HG03432 (cell line): ENCODE measurements around the gene PITPNM1.
"Not testable (repeated sequence)": the region's sequence is repeated elsewhere in the genome, so short reads cannot be mapped to it uniquely, and the experiment has no call there.

Experiments
- ATAC-seq: cut with Tn5 transposase; IDR thresholded peaks from one replicate; pipeline ENCODE4 v1.9.1; 2021; ENCODE audit warnings: mild to moderate bottlenecking, moderate library complexity; ENCODE audit not compliant: unreplicated experiment

Gene PITPNM1

DNA sequence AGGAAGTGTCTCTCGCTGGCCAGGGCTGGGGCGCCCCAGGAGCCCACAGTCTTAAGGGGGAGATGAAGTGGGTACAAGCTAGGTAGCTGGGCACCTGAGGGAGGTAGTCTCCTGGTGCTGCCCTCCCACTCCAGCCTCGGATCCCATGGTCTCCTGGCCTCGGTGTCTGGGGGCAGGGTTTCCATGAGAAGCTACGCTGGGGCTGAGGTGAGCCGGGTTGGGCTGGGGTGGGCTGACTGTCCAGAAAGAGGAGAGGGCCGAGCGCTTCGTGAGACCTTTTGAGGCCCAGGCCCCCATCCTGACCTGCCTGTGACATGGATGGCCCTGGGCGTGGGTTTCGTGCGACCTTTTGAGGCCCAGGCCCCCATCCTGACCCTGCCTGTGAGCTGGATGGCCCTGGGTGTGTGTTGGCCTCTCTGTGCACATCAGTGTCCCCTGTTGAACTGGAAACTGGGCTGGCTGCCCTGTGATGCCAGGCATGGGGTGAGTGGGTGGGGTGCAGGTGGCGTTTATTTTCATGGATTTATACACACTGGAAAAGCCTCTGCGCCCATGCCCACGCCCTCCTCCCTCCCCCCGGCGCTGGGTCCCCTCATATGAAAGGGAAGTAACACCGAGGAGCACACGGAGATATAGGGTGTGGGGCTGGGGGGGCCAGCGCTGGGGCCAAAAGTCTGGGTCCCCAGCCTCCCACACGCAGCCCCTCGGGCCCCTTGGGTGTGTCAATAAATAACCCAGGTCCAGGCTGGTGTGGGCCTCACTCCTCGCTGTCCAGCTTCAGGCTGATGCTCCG is 13.7 kb downstream of the PITPNM1 start:
- no peak for ATAC-seq

DNA sequence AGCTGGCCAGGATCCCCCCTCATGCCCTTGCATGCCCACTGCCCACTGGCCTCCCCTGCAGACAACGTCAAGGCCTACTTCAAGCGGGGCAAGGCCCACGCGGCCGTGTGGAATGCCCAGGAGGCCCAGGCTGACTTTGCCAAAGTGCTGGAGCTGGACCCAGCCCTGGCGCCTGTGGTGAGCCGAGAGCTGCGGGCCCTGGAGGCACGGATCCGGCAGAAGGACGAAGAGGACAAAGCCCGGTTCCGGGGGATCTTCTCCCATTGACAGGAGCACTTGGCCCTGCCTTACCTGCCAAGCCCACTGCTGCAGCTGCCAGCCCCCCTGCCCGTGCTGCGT is 14.5 kb downstream of the PITPNM1 start:
- no peak for ATAC-seq

DNA sequence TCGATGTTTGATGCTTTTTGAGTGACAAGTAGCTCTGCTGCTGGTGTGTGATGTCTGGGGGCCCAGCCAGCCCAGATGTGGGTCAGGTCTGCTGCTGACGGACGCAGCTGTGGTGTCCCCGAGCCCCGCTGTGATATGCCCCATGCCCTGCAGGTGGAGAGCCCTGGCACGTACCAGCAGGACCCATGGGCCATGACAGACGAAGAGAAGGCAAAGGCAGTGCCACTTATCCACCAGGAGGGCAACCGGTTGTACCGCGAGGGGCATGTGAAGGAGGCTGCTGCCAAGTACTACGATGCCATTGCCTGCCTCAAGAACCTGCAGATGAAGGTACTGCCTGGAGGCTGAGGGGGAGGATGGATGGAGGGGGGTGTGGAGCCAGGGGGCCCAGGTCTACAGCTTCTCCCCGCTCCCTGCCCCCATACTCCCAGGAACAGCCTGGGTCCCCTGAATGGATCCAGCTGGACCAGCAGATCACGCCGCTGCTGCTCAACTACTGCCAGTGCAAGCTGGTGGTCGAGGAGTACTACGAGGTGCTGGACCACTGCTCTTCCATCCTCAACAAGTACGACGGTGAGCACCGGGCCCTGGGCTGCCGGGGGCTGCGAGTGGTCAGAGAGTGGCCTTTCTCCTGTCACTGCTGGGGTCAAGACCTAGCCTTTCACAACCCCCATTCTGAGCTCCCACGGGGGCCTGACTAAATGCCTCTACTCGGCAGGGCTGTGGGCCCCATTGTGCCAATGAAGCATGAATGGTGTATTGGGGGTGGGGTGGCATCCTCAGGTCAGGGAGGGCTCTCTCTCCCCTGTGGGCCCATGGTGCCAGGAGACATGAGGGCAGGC is 15.1 kb downstream of the PITPNM1 start:
- no peak for ATAC-seq

DNA sequence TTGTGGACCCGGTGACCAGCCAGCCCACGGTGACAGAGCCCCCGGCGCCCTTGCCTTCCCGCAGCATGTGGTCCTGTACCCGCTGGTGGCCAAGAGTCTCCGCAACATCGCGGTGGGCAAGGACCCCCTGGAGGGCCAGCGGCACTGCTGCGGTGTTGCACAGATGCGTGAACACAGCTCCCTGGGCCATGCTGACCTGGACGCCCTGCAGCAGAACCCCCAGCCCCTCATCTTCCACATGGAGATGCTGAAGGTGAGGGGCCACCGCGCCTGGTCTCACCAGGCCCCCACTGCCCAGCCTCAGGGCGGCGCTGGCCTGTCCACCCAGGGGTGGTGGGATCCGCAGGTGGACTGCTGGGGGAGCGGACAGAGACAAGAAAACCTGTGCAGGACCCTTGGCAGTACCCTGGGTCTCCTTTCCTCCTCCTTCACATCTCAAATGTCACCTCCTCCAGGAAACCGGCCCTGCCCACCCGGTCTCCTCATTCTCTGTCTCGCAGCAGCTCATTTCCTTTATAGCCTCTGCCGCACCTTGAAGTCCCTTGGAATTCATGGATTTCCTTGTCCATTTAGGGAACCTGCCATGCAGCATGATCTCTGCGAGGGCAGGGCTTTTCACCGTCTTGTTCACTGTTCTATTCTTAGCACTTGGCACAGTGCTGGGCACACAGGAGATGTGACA is 15.8 kb downstream of the PITPNM1 start:
- no peak for ATAC-seq

DNA sequence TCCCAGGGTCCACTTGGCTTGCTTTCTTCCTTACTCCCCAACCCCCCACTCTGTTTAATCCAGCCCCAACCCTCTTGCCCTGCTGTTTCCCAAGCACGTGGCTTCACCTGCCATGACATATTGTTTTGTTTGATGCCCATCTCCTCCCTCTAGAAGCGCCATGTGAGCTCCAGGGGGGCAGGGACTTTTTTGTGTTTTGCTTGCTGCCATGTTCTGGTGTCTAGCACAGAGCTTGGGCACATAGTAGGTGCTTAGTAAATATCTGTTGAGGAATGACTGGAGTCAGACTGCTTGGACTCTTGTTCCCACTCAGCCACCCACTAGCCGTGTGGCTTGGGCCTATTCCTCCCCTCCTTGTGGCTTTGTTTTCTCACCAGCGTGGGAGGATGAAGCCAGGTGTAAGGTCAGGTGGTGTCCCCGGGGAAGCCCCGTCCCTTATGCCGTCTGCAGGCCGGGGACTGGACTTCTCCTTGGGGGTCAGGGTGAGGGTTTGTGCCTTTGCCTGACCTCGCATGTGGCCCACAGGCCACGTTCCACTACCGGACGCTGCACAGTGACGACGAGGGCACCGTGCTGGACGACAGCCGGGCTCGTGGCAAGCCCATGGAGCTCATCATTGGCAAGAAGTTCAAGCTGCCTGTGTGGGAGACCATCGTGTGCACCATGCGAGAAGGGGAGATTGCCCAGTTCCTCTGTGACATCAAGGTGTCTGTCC is 18.5 kb downstream of the PITPNM1 start:
- ATAC-seq: peak; percentile 23

DNA sequence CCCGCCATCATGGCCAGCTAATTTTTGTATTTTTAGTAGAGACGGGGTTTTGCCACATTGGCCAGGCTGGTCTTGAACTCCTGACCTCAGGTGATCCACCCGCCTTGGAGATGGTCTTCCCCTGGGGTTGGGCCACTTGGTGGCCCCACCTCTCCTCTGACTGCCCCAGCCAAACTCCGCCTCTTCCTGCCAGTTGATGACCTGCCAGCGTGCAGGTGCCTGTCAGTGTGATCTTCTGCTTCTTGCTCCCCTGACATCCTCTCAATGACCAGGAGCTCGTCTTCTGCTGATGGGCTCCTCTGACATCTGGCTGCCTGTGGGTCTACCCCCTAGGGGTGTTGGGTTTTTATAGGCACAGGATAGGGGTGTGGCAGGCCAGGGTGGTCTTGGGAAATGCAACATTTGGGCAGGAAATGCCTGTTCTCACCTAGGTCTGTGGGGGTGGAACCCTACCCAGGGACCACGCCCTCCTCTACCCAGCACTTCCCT is 19.2 kb downstream of the PITPNM1 start:
- ATAC-seq: not testable (repeated sequence)

DNA sequence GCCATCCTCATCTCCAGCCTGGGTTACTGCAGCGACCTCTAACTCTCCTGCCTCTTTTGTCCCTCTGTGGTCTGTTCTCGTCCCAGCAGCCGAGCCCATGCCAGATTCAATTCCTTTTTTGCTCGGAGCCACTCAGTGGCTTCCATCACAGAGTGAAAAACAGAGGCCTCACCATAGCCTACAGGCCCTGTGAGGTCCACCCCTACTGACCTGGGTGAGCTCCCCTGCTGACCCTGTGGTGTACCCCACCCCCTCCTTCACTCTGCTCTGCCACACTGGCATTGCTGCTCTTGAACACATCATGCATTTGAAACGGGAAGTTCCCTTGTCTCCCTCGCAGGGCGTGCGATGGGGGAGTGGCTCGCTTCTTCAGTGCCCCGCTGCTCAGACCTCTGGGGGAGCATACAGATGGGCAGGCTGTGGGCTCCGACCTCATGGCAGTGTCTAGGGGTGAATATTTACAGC is 20.3 kb downstream of the PITPNM1 start:
- no peak for ATAC-seq

DNA sequence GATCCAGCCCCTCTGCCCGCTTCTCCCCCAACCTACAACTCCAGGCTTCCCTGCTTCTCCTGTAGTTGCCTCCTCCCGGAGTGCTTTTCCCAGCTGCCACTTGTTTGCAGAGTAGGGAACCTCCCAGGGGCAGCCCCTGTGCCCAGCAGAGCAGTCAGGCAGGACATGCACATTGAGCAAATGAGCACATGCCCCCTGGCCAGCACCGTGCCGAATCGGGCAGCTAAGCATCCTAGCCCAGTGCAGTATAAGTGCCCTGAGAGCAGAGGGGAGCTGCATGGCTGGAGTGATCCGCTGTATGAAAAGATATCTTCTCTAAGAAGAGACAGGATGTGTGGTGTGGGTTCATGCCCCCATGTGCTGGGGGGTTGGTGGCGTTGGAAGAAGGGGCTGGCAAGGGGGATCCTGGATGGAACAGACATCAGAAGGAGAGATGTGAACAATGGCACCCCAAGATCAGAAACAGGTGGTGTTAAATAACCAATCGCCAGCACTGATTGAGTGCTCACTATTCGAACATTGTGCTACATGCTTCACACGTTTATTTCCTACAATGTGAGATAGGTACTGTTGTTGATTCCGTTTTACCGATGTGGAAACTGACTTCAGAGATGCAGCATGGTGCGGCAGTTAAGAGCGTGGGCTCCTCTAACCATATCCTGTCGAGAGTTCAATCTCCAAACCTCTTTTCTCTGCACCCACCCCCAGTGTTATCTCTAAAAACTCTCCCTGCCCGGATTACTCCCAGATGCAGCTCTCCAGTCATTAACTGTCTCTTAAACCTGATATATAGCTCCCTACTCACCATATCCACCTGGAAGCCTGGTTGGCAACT is 21.1 kb downstream of the PITPNM1 start:
- no peak for ATAC-seq

DNA sequence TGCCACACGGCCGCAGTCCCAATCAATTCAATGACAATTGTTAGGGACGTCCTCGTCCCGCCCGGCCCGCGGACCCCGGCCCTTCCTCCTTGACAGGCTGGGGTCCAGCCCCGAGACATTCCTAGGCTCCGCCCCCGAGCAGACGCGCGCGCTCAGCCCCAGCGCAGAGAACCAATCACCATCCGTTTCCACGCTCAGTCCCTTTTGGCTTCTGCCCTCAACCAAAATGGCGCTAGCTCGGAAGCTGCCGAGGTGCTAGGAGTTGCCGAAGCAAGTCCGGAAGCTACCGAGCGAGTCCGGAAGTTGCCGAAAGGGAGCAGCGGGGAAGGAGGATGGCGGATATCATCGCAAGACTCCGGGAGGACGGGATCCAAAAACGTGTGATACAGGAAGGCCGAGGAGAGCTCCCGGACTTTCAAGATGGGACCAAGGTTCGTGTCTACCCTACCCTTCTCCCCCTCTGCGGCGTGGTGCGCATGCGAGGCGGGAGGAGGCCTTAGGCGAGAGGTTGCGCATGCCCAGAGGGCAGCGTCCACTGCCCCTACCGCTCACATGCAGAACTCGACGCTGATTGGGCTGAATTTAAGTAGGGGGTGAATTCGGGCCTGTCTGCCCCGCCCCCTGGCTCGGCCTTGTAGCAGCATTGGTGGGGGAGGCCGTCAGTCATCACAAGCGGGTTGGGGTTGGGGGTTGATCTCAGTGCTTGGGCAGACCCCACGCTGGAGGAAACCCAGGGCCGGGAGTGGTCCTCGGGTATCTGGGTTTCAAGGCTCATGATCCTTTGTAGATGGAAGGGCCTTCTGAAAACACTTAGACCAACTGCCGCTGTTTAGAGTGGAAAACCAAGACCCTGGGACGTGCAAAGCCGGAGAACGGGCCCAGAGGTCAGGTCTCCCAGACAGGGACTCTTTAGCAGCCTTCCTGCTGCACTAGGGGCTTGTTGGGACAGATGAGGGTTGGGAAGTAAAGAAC is 22.1 kb downstream of the PITPNM1 start, which contains the start of gene AIP:
Gene AIP, plus strand, starts transcription at position 200 of the 972 bp plus-strand sequence. Its CDS starts 133 bp downstream, at position 333.
- ATAC-seq: peak; percentile 73

DNA sequence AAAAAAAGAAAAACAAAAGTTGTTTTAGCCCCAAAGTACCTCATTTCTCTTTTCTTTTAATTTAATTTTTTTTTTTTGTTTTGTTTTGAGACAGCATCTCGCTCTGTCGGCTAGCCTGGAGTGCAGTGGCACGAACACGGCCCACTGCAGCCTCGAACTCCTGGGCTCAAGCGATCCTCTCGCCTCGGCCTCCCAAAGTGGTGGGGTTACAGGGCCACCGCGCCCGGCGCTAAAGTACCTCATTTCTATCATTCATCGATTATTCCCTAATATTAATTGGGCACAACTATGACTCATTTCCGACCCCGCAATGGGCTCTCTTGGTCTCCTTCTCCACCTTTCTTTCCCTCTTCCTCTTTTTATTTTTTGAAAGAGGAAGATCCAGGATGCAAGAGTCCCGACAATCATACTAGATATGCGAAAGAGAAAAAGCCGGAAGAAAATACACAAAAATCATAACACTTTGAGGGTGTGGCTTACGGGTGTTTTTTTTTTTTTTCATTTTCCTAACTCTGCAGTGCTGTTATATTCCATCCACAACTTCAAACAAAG is 22.8 kb downstream of the PITPNM1 start:
- ATAC-seq: no peak

DNA sequence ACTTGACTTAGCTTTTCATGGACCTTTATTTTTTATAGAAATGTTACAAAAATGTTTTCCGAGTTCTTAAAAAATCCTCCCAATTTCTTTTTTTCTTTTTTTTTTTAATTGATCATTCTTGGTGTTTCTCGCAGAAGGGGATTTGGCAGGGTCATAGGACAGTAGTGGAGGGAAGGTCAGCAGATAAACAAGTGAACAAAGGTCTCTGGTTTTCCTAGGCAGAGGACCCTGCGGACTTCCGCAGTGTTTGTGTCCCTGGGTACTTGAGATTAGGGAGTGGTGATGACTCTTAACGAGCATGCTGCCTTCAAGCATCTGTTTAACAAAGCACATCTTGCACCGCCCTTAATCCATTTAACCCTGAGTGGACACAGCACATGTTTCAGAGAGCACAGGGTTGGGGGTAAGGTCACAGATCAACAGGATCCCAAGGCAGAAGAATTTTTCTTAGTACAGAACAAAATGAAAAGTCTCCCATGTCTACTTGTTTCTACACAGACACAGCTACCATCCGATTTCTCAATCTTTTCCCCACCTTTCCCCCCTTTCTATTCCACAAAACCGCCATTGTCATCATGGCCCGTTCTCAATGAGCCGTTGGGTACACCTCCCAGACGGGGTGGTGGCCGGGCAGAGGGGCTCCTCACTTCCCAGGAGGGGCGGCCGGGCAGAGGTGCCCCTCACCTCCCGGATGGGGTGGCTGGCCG is 27.7 kb downstream of the PITPNM1 start:
- not testable (repeated sequence) for ATAC-seq

DNA sequence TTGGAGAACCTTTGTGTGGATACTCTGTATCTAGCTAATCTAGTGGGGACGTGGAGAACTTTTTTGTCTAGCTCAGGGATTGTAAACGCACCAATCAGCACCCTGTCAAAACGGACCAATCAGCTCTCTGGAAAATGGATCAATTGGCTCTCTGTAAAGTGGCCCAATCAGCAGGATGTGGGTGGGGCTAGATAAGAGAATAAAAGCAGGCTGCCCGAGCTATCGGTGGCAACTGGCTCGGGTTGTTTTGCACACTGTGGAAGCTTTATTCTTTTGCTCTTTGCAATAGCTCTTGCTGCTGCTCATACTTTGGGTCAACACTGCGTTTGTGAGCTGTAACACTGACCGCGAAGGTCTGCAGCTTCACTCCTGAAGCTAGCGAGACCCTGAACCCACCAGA is 28.5 kb downstream of the PITPNM1 start:
- not testable (repeated sequence) for ATAC-seq

DNA sequence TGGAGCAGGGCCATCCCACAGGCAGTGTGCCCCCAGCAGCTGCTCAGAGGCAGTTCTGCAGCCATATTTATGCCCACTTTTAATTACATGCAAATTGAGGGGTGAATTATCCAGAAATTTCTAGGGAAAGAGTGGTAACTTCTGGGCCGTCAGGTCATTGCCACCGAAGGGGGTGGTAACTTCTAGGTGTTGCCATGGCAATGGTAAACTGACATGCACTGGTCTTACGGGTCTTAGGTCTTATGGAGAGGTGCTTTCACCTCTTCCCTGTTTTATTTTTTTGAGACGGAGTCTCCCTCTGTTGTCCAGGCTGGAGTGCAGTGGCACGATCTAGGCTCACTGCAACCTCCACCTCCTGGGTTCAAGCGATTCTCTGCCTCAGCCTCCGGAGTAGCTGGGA is 32.3 kb downstream of the PITPNM1 start:
- no peak for ATAC-seq

DNA sequence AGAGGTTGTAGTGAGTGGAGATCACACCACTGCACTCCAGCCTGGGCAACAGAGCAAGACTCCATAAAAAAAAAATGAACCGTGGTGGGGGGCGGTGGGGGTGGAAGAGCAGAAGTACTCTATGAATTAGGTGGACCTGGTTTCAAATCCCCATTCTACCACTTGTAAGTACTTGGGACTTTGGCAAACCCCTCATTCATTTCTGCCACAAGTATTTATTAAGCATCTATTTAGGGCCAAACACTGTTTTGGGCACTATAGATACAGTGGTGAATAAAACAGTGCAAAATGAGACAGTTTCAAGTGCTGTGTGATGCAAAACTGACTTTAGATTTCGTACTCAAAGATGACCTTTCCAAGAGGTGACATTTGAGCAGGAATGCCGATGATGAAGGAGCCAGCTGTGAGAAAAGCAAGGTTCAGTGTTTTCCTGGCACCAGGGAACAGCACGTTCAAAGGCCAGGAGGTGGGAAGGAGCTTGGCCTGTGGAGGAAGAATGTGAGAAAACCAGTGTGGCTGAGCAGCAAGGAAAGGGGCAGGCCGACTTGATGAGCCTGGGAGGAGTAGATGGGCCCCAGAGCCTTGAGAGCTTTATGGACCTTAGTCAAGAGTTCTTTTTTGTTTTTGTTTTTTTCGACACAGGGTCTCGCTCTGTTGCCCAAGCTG is 34.7 kb downstream of the PITPNM1 start:
- no peak for ATAC-seq

DNA sequence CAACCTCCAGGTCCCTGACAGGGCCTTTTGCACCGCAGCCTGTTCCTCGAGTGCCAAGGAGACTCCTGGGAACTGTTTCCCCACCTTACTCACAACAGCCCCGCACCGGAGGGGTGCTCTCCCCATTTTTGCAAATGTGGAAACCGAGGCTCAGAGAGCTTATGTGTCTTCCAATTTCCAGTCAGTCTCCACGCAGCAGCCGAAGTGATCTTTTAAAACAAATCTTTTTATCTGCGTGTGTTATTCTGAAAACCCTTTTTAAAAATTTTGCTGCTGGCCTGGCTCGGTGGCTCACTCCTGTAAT is 35.7 kb downstream of the PITPNM1 start:
- no peak for ATAC-seq

DNA sequence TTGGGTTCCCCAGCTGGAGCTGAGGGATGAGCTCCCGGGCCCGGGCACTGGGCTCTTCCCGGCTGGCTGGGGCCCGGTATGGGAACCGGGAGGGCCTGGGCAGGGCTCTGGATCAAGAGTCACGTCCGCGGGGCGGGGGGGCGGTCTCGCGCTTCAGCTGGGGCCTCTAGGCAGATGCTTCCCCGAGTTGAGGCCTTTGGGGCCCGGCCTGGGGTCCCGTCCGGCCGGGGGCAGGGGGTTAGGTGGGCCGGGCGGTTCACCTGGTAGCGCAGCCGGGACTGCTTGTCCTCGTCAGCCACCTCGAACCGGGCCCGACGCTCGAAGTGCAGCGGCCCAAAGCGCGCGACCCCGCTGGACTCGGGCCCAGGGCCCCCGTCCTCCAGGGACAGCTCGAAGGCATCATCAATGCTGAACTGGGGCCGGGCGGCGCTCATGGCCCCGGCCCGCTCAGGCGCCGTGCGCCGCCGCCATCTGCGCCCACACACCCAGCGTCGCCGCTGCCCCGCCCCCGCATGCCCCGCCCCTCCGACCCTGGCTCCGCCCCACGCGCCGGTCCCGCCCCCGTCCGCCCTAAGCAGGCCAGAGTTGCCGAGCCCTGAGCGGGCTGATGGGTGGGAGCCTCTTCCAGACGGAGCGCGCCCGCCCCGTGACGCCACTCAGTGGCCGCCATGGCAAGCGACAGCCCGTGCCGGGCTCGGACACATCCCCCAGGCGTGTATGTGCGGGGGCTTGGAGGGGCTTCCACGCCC is 36.2 kb downstream of the PITPNM1 start, which contains the start of gene TMEM134:
Gene TMEM134, minus strand, starts transcription at position 493 of the 749 bp plus-strand sequence. Its CDS starts 59 bp downstream, at position 434.
- ATAC-seq: peak; percentile 70

DNA sequence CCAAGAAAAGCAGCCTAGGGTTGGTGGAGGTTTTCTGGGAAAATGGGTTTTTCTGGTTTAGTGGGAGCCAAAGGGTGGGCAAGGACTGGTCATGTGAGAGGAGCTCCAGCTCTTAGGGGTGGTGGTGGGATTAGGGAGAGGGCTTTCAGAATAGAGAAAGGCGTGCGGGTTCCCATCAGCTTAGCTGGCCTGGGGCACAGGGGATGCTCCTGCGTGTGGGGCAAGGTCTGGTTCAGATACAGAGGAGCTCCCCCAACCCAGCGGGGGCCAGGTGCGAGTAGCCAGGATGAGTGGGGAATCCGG is 36.8 kb downstream of the PITPNM1 start:
- ATAC-seq: peak; percentile 1
